Keratinocyte (primary cell): ENCODE results near the gene SPECC1.
A peak's percentile ranks its signal among the peaks of the same experiment; 100 is the strongest.

ENCODE experiments used
- EZH2 ChIP-seq: IDR thresholded peaks from one replicate; pipeline ENCODE4 v1.6.1; 2012; ENCODE audit warnings: inconsistent platforms, mild to moderate bottlenecking, low read length, moderate library complexity
- TF ChIP-seq, protein P1 (sequence below), 3 experiments: IDR thresholded peaks in 1 of 3; conservative IDR thresholded peaks in 1 of 3; optimal IDR thresholded peaks in 1 of 3; 2 replicates in 2 of 3; 3 replicates in 1 of 3; pipeline versions ENCODE3 to v1.5.1; 2011; ENCODE audit warnings: low read length in 3 of 3, mild to moderate bottlenecking in 3 of 3, moderate library complexity in 2 of 3, control low read depth in 1 of 3, inconsistent platforms in 1 of 3; ENCODE audit not compliant: insufficient read depth in 2 of 3; ENCODE audit errors: extremely low read depth in 1 of 3

DNA sequence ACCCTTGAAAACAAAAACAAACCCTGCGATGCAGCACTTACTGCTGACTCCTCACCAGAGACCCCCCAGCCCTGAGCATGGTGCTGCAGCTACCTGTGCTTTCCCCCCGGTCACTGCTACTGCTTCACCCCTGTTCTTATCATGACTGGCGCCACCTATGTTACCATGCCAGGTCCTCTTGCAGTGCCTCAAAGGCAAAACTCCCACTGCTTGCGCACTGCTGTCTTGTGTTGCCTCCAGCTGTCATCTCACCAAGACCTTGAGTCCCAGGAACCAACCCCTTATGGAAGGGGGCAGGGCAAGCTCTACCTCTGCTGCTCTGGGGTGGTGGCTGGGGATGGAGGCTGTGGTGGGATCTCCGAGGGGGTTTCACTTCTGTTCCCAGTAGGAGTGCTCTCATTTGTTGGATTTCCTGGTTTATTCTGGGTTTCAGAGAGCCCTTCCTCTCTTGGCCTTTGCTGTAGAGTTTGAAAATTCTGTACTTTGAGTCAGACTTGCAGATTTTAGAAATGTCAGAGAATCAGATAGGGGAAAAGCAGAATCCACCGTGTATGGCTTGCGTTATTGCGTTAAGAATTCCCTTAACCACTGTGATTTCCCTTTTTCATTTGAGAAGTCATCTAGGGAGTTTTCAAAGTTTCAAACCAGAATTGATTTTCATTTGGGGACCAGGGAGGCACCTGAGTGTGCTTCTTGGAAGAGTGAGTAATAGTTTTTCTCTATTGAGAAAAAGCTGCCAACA lies 96.6 kb downstream of the SPECC1 start:
- no peak for TF ChIP-seq EZH2
- TF ChIP-seq, protein P1, sequence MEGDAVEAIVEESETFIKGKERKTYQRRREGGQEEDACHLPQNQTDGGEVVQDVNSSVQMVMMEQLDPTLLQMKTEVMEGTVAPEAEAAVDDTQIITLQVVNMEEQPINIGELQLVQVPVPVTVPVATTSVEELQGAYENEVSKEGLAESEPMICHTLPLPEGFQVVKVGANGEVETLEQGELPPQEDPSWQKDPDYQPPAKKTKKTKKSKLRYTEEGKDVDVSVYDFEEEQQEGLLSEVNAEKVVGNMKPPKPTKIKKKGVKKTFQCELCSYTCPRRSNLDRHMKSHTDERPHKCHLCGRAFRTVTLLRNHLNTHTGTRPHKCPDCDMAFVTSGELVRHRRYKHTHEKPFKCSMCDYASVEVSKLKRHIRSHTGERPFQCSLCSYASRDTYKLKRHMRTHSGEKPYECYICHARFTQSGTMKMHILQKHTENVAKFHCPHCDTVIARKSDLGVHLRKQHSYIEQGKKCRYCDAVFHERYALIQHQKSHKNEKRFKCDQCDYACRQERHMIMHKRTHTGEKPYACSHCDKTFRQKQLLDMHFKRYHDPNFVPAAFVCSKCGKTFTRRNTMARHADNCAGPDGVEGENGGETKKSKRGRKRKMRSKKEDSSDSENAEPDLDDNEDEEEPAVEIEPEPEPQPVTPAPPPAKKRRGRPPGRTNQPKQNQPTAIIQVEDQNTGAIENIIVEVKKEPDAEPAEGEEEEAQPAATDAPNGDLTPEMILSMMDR (optimal IDR thresholded peaks at IDR 0.05 in 1 of 3, IDR thresholded peaks at IDR 0.05 in 1 of 3, conservative IDR thresholded peaks at IDR 0.05 in 1 of 3; ENCODE audit: extremely low read depth in 1 of 3, insufficient read depth in 2 of 3, low read length in 3 of 3) = peak in 1 of 3 experiments; percentile 29
